ENCODE data around the gene CHCHD6. TPM values are rescaled to one million over a fixed set of nuclear protein-coding genes. Genes with fewer than 3 reads are reported as not detected.

Gene CHCHD6
- total RNA-seq, 2 donors from 2014 or later: 9.3 to 13.2 TPM

- H3K36me3 ChIP-seq: no peaks in the 10 kb centered on the region
- H3K9me3 ChIP-seq: no peaks in the 10 kb centered on the region
- peaks cover 4% of the 10 kb centered on the region for H3K4me1 ChIP-seq
- TF ChIP-seq CTCF (IDR thresholded peaks at IDR 0.05): no peak
- H3K27me3 ChIP-seq: no peaks in the 10 kb centered on the region
- H3K27ac ChIP-seq: no peak overlapping the region
- DNase-seq: no peak
- no peak overlapping the region for H3K4me3 ChIP-seq
- no peak overlapping the region for H3K9ac ChIP-seq (ENCODE audit: low read depth in 2 of 2, low read length in 2 of 2)
- intact Hi-C loops (cut with DNase I): no loop called here
Measured at GRCh38 chr3:126988451-126989021, 284.5 kb downstream of the CHCHD6 start.

GRCh38 chr3:126989316-126990023 is 285.4 kb downstream of the CHCHD6 start:
- Histone ChIP-seq H3K36me3 (no peaks in the 10 kb centered on the region), H3K27me3 (no peaks in the 10 kb centered on the region), H3K9ac (ENCODE audit: low read depth in 2 of 2, low read length in 2 of 2) (no peak overlapping the region), H3K4me1 (peaks cover under 1% of the 10 kb centered on the region), H3K4me3 (no peak overlapping the region), H3K9me3 (no peaks in the 10 kb centered on the region), H3K27ac (no peak overlapping the region)
- no peak for DNase-seq
- TF ChIP-seq CTCF (IDR thresholded peaks at IDR 0.05): no peak
- intact Hi-C loops (cut with DNase I): no loop called here

- H3K9ac ChIP-seq (ENCODE audit: low read depth in 2 of 2, low read length in 2 of 2): no peak overlapping the region
Measured at GRCh38 chr3:126990024-126990700, 286.1 kb downstream of the CHCHD6 start.

GRCh38 chr3:126990890-126991289 is 286.9 kb downstream of the CHCHD6 start:
- Histone ChIP-seq H3K27me3 (no peaks in the 10 kb centered on the region), H3K36me3 (no peaks in the 10 kb centered on the region), H3K4me1 (no peaks in the 10 kb centered on the region), H3K9ac (ENCODE audit: low read depth in 2 of 2, low read length in 2 of 2) (no peak overlapping the region), H3K9me3 (no peaks in the 10 kb centered on the region), H3K27ac (no peak overlapping the region), H3K4me3 (no peak overlapping the region)
- no peak for TF ChIP-seq CTCF (IDR thresholded peaks at IDR 0.05)
- intact Hi-C loops (cut with DNase I): no loop called here
- DNase-seq: no peak

More at GRCh38 chr3:126990024-126990700, 286.1 kb downstream of the CHCHD6 start:
- H3K4me3 ChIP-seq: no peak overlapping the region
- no peaks in the 10 kb centered on the region for H3K27me3 ChIP-seq
- H3K4me1 ChIP-seq: no peaks in the 10 kb centered on the region
- no peak overlapping the region for H3K27ac ChIP-seq
- no peaks in the 10 kb centered on the region for H3K9me3 ChIP-seq
- intact Hi-C loops (cut with DNase I): no loop called here
- no peak for TF ChIP-seq CTCF (IDR thresholded peaks at IDR 0.05)
- no peak for DNase-seq
- no peaks in the 10 kb centered on the region for H3K36me3 ChIP-seq

- no peaks in the 10 kb centered on the region for H3K4me1 ChIP-seq
- H3K36me3 ChIP-seq: no peaks in the 10 kb centered on the region
- no peak overlapping the region for H3K4me3 ChIP-seq
- H3K27me3 ChIP-seq: no peaks in the 10 kb centered on the region
- no peak for TF ChIP-seq CTCF (IDR thresholded peaks at IDR 0.05)
- no peak for DNase-seq
- no peak overlapping the region for H3K9ac ChIP-seq (ENCODE audit: low read depth in 2 of 2, low read length in 2 of 2)
- intact Hi-C loops (cut with DNase I): no loop called here
- no peak overlapping the region for H3K27ac ChIP-seq
- no peaks in the 10 kb centered on the region for H3K9me3 ChIP-seq
Measured at GRCh38 chr3:126991366-126992200, 287.5 kb downstream of the CHCHD6 start.

All from colonic mucosa (tissue), 4 donors.